Smooth muscle cell (in vitro differentiated cells): ENCODE measurements around the gene ALDH6A1. TPM values are rescaled to one million over a fixed set of nuclear protein-coding genes. Genes with fewer than 3 reads are reported as not detected.

ENCODE experiments used
- DNase-seq: peaks from one replicate; lab custom pipeline; 2025; ENCODE audit not compliant: unreplicated experiment; lab: John Stamatoyannopoulos, UW
- H2AFZ ChIP-seq: fragments of 200-600 bp; sonication (generic); 2 replicates; pipeline ENCODE4 v1.6.0; 2016; ENCODE audit warnings: antibody characterized with exemption, low read depth, mild to moderate bottlenecking
- H3F3A ChIP-seq: fragments of 200-600 bp; sonication (generic); 2 replicates; pipeline ENCODE4 v1.6.0; 2017; ENCODE audit warnings: antibody characterized with exemption, low read depth
- H3K27ac ChIP-seq: fragments of 200-600 bp; sonication (generic); 2 replicates; pipeline ENCODE4 v1.5.1; 2016; ENCODE audit warnings: low read depth, mild to moderate bottlenecking
- H3K27me3 ChIP-seq: fragments of 200-600 bp; sonication (generic); 2 replicates; pipeline ENCODE4 v1.6.1; 2016; ENCODE audit warnings: low read depth, mild to moderate bottlenecking
- H3K36me3 ChIP-seq: fragments of 200-600 bp; sonication (generic); 2 replicates; pipeline ENCODE4 v1.5.1; 2016; ENCODE audit warnings: low read depth
- H3K4me1 ChIP-seq: fragments of 200-600 bp; sonication (generic); 2 replicates; pipeline ENCODE4 v1.5.1; 2016; ENCODE audit warnings: low read depth
- H3K4me2 ChIP-seq: fragments of 200-600 bp; sonication (generic); 2 replicates; pipeline ENCODE4 v1.6.0; 2016; ENCODE audit warnings: mild to moderate bottlenecking
- H3K4me3 ChIP-seq: fragments of 200-600 bp; sonication (generic); 2 replicates; pipeline ENCODE4 v1.5.1; 2016; ENCODE audit warnings: mild to moderate bottlenecking
- H3K79me2 ChIP-seq: fragments of 200-600 bp; sonication (generic); 2 replicates; pipeline ENCODE4 v1.6.0; 2016; ENCODE audit warnings: low read depth, mild to moderate bottlenecking
- H3K9ac ChIP-seq: fragments of 200-600 bp; sonication (generic); 2 replicates; pipeline ENCODE4 v1.6.0; 2016; ENCODE audit warnings: low read depth
- H3K9me3 ChIP-seq: fragments of 200-600 bp; sonication (generic); replicated peaks from 2 replicates; pipeline ENCODE4 v1.5.1; 2016; ENCODE audit warnings: low read depth
- H4K20me1 ChIP-seq: fragments of 200-600 bp; sonication (generic); 2 replicates; pipeline ENCODE4 v1.6.0; 2016; ENCODE audit warnings: low read depth
- CTCF ChIP-seq: fragments of 200-600 bp; sonication (generic); IDR thresholded peaks from 2 replicates; pipeline ENCODE4 v1.5.1; 2017; ENCODE audit warnings: borderline replicate concordance, mild to moderate bottlenecking, antibody characterized with exemption; ENCODE audit not compliant: insufficient read depth, poor library complexity, severe bottlenecking
- WGBS: methylation state at CpG from one replicate; pipeline ENCODE4 v1.1.7; 2016; ENCODE audit warnings: low lambda C conversion rate; 5-methylcytosine and 5-hydroxymethylcytosine counted together
- polyA plus RNA-seq: library from polyadenylated mRNA; unstranded; fragments of >200 nt; fragmentation: Nextera tagmentation; extraction: Ambion mirVana; gene quantifications from 2 replicates; pipeline ENCODE4 v1.2.1, GENCODE V29; 2016
- total RNA-seq: library from RNA; depleted of rRNA; stranded (reverse); fragments of >200 nt; gene quantifications from 2 replicates; pipeline ENCODE4 v1.2.3, GENCODE V29; 2014

The ALDH6A1 gene
- total and polyA plus RNA-seq, 2 experiments from 2014 or later = 16.1 to 18.9 TPM

- no peaks in the 10 kb centered on the region for H3K4me1 ChIP-seq
- no peak for DNase-seq
- TF ChIP-seq CTCF = no peak
- 87% methylated on average over 3 of the region's 3 CpGs for WGBS
- no peak overlapping the region for H3K4me2 ChIP-seq
- no peak overlapping the region for H3K9ac ChIP-seq
- H3K4me3 ChIP-seq = no peak overlapping the region
- no peaks in the 10 kb centered on the region for H3K36me3 ChIP-seq
- H3K27me3 ChIP-seq = no peaks in the 10 kb centered on the region
- no peaks in the 10 kb centered on the region for H3F3A ChIP-seq
- no peak overlapping the region for H2AFZ ChIP-seq
- H3K9me3 ChIP-seq = no peaks in the 10 kb centered on the region
- no peak overlapping the region for H3K27ac ChIP-seq
- H4K20me1 ChIP-seq = no peaks in the 10 kb centered on the region
- no peaks in the 10 kb centered on the region for H3K79me2 ChIP-seq
Observed at GRCh38 chr14:74029136-74029535, 55.1 kb downstream of the ALDH6A1 start.

GRCh38 chr14:74022346-74022745 is 61.9 kb downstream of the ALDH6A1 start:
- peaks cover 3% of the 10 kb centered on the region for H3F3A ChIP-seq
- no peak overlapping the region for H3K27ac ChIP-seq
- WGBS = 98% methylated on average over 4 of the region's 4 CpGs
- H2AFZ ChIP-seq = no peak overlapping the region
- H3K9me3 ChIP-seq = no peaks in the 10 kb centered on the region
- H3K4me3 ChIP-seq = no peak overlapping the region
- H3K4me1 ChIP-seq = no peaks in the 10 kb centered on the region
- no peak overlapping the region for H3K4me2 ChIP-seq
- TF ChIP-seq CTCF = no peak
- H3K27me3 ChIP-seq = no peaks in the 10 kb centered on the region
- H3K79me2 ChIP-seq = no peaks in the 10 kb centered on the region
- DNase-seq = no peak
- H4K20me1 ChIP-seq = no peaks in the 10 kb centered on the region
- H3K36me3 ChIP-seq = no peaks in the 10 kb centered on the region
- H3K9ac ChIP-seq = no peak overlapping the region

GRCh38 chr14:74019408-74020137 is 64.7 kb downstream of the ALDH6A1 start:
- DNase-seq = peak; percentile 5
- H3K79me2 ChIP-seq = no peaks in the 10 kb centered on the region
- no peaks in the 10 kb centered on the region for H3K27me3 ChIP-seq
- peak overlapping the region; percentile 92 for H3K27ac ChIP-seq
- peak overlapping the region; percentile 91 for H3K4me2 ChIP-seq
- H3K4me1 ChIP-seq = no peaks in the 10 kb centered on the region
- 4% methylated on average over 21 of the region's 21 CpGs for WGBS
- peak overlapping the region; percentile 95 for H3K9ac ChIP-seq
- no peaks in the 10 kb centered on the region for H4K20me1 ChIP-seq
- H3K4me3 ChIP-seq = peak overlapping the region; percentile 83
- H2AFZ ChIP-seq = peak overlapping the region; percentile 95
- H3K36me3 ChIP-seq = no peaks in the 10 kb centered on the region
- H3F3A ChIP-seq = peaks cover 3% of the 10 kb centered on the region
- no peak for TF ChIP-seq CTCF
- H3K9me3 ChIP-seq = no peaks in the 10 kb centered on the region
